ENCODE data around the gene NRL.

The NRL gene

GRCh38 chr14:24144451-24144850 is 29.7 kb upstream of the NRL start:
- DNase-seq (ENCODE audit: low spot score), result no peak

- DNase-seq (ENCODE audit: low spot score), result peak; percentile 64
Observed at GRCh38 chr14:24143511-24143910, 28.8 kb upstream of the NRL start.

DNA sequence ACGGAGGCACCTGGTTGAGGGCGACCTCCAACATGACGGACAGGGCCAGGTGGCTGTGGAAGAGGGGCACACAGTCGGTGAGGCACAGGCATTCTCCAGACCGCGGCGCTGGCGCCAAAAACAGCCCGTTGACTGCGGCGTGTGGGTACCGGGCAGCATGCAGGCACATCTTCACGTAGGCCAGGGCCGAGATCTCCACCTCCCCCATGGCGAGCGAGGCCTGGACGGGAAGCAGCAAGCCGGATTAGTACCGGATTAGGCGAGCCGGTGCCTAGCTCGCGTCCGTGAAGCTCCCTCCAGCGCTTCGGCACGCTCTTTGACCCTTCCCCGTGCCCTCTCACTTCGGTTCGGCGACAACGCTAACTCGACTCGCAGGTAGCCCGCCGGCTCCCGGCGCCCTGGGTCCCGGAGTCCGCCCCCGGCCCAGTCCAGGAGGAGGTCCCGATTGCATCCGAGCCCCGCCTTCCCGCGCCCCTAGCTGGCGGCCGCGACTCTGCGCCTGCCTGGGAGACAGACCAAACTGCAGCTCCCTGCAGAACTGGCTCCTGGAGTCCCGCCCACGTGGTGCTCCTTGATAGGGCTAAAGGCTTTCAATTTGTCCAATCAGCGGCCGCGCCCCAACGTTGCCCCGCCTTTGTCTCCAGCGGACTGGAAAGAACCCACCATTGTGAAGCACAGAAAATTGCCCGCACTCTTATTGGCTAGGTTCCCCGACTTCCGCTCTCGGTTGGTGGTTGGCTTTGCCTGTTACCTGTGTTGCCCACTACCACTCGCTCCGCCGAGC is 26.5 kb upstream of the NRL start, which contains the start of gene EMC9:
EMC9 (minus strand) TSS at position 495 of the 784 bp plus-strand sequence; CDS start at position 208, 287 bp downstream.
- DNase-seq (ENCODE audit: low spot score), result peak; percentile 99

DNA sequence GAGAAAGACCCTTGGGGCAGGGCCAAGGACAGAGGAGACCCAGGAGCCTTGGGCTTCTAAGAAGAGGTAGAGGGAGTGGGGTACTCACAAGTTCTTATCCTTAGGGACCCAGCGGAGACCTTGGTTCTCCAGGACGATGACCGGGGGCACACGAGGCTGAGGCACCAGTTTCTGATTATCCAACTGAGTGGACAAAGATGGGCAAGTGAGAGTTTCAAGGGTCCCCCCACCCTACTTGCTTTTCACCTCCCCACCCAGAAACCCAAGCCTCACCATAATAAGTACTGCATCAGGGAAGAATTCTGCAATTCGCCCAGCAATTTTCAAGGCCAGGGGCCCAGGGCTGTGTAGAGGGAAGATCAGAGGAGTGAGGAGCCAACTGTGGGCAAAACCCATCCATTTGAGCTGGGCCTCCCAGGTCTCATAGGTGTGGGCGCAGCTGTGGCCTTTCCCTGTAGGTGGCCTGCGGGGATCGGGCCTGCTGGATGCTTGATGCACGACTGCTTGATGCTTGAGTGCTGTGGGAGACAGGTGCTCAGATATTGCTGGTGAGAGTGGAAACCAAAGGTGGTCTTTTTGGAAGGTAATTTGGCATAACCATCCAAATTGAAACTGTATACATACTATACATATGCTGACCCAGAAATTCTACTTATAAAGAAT is 24.7 kb upstream of the NRL start:
- no peak for DNase-seq (ENCODE audit: low spot score)

DNA sequence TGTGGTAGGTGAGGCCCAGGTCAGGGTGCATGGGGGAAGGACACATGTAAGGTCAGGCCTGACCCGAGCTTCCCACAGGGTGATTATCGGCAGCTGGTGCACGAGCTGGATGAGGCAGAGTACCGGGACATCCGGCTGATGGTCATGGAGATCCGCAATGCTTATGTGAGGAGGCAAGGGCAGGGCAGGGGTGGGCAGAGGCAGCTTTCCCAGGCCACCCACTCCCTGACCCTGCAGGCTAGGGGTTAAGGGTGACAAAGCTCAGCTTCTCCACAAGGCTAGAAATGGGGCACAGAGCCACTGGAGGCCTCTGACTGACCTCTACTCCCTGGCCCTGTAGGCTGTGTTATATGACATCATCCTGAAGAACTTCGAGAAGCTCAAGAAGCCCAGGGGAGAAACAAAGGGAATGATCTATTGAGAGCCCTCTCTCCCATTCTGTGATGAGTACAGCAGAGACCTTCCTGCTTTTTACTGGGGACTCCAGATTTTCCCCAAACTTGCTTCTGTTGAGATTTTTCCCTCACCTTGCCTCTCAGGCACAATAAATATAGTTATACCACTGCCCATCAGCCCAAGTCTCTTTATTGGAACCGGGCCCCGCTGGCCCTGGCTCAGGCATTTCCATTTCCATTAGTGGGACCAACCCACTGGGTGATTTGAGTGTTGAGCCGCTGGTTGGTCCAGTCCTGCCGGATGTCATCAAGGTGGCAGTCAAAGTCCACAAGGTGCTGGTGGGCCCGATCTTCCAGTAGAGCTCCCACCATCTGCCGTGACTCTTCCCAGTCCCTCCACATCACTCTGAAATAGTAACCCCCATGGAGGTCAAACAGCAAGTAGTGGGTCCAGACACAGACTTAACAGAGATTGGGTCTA is 23.9 kb upstream of the NRL start:
- no peak for DNase-seq (ENCODE audit: low spot score)

DNA sequence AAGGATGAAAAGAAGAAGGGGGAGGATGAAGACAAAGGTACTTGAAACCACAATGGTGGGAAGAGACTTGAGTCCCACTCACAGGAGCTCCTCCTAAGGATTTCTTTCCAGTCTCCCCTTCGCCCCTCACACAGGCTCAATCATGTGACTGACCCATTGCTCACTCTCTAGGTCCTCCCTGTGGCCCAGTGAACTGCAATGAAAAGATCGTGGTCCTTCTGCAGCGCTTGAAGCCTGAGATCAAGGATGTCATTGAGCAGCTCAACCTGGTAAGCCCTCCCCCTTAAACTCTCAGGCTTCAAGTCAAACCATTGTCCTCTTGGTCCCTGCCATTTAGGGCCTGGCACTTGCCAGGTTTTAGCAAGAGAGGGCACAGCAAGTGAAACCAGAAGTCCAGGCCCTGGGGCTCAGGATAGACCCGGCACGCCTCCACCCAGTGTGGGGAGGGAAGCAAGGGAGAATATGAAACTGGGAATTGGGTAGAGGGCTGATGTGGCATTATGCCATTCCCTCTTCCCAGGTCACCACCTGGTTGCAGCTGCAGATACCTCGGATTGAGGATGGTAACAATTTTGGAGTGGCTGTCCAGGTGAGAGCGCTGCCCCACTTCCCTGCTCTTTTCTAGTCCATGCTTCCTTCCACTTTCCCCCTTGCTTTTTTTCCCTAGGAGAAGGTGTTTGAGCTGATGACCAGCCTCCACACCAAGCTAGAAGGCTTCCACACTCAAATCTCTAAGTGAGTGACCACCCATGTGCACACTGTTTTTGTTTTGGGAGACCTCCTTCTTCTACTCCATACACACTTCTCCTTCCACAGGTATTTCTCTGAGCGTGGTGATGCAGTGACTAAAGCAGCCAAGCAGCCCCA is 23.0 kb upstream of the NRL start:
- no peak for DNase-seq (ENCODE audit: low spot score)

DNA sequence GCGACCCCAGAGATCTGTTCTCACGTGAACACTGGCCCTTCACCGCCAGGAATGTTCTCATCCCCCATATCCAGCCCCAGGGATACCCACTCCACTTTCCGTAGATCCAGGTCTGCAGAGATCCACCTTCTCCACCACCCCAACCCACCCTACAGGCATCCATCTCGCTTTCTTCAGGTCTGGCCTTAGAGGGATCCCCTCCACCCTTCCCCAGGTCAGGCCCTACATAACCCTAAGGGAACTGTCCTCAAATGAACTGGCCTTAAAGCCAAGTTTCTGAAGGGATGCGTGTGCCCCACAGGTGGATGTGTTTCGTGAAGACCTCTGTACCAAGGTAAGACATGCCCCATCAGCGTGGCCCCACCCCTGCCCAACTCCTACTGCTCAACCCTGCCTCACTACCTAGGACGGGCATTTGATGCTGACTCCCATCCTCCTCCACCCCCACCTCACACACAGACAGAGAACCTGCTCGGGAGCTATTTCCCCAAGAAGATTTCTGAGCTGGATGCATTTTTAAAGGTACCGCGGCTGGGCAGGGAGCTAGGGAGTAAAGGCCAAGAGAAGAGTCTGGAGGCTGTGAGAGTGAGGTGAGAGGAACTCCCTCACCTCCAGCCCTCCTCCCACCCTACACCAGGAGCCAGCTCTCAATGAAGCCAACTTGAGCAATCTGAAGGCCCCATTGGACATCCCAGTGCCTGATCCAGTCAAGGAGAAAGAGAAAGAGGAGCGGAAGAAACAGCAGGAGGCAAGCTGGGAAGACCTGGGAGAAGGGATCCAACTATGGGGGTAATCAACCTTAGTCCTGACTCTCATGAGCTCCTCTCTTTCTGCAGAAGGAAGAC is 22.2 kb upstream of the NRL start:
- no peak for DNase-seq (ENCODE audit: low spot score)

GRCh38 chr14:24135834-24136683 is 21.3 kb upstream of the NRL start, which contains the start of gene PSME1:
Gene PSME1 (plus strand): TSS chr14:24136194. CDS start chr14:24136263, 69 bp downstream.
- DNase-seq (ENCODE audit: low spot score), result peak; percentile 96

- peak; percentile 22 for DNase-seq (ENCODE audit: low spot score)
Observed at GRCh38 chr14:24135584-24135833, 20.8 kb upstream of the NRL start.

DNA sequence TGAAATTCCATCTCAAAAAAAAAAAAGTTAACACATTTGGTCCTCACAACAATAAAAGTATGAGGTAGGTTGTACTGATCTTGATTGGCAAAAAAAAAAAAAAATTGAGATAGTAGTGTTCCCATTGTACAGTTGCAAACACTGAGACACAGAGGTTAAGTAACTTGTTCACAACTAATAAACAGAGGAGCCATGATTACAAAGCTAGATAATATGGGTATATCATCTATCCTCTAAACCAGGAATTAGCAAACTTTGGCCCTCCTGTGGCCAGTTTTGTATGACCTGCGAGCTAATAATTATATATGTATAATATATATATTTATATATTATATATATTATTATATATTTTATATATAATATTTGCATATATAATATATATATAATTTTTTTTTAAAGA is 19.0 kb upstream of the NRL start:
- DNase-seq (ENCODE audit: low spot score), result no peak

DNA sequence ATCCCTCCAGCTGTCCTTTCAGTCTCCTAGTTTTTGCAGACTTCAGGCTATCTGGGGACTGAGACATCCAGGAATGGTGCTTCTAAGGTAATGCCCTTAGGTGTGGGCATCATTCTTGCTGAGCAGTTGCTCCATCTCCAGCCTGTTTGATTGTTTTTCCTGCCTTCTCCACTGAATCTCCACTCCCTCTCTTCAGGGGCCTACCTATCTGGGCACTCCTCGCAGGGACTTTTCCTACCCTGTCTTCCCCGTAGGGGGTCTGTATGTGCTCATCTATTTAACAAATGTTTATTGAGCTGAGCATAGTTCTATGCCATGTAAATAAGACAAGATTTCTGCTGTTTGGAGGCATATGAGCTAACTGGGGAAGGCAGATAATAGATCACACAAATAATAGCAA is 18.2 kb upstream of the NRL start:
- DNase-seq (ENCODE audit: low spot score), result no peak

DNA sequence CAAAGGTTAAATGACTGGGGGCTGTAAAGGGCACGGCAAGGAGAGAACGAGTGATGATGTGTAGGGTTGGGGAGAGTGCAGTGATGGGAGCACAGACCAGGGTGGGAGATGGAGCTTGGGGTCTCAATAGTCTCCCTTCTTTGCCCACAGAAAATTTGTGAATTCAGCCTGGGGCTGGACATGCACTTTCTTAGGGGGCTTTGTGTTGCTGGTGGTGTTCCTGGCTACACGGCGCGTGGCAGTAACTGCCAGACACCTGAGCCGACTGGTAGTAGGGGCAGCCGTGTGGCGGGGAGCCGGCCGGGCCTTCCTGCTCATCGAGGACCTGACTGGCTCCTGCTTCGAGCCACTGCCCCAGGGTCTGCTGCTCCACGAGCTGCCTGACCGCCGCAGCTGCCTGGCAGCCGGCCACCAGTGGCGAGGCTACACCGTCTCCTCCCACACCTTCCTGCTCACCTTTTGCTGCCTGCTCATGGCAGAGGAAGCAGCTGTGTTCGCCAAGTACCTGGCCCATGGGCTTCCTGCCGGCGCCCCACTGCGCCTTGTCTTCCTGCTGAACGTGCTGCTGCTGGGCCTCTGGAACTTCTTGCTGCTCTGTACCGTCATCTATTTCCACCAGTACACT is 17.4 kb upstream of the NRL start:
- DNase-seq (ENCODE audit: low spot score), result no peak

DNA sequence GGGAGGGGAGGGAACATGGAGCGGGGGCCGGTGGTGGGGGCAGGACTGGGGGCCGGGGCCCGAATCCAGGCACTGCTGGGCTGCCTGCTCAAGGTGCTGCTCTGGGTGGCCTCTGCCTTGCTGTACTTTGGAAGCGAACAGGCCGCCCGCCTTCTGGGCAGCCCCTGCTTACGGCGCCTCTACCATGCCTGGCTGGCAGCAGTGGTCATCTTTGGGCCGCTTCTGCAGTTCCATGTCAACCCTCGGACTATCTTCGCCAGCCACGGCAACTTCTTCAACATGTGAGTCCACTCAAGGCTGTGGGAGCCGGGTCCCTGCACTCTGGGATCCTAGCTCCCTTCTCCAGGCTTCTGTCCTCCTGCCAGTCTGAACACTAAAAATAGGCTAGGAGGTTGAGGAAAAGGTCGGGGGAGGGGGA is 16.8 kb upstream of the NRL start:
- DNase-seq (ENCODE audit: low spot score), result no peak

GRCh38 chr14:24130717-24131548 is 16.2 kb upstream of the NRL start:
- no peak for DNase-seq (ENCODE audit: low spot score)

DNA sequence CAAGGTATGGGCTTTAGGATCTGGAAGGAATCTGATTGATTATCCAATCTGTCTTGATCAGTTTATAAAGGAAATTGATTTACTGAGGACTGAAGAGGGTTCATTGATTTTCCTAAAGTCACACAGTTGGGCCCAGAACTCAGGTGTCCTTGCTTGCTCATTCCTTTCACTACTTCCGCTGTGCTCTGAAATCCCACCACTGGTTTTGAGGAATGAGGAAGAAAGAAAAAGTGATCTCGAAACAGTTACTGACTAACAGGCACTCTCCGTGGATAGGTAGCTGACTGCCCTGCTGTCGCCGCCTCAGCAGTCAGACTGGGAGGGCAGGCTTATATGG is 15.6 kb upstream of the NRL start, which contains the start of gene FITM1:
FITM1 (plus strand) TSS at position 280 of the 337 bp plus-strand sequence. CDS start 905 bp downstream, outside the sequence.
- no peak for DNase-seq (ENCODE audit: low spot score)

DNA sequence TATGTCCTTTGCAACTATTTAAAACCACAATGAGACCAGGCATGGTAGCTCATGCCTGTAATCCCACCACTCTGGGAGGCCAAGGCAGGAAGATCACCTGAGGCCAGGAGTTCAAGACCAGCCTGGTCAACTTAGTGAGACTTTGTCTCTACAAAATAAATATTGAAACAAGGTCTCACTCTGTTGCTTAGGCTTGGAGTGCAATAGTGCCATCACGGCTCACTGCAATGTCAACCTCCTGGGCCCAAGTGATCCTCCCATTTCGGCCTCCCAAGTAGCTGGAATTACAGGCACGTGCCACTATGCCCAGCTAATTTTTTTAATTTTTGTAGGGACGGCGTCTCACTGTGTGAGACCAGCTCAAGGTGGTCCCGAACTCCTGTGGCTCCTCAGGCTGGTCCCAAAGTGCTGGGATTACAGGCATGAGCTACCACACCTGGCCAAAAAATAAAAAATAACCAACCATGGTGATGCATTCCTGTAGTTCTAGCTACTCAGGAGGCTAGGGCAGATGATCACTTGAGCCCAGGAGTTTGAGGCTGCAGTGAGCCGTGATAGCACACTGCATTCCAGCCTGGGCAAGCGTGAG is 14.8 kb upstream of the NRL start:
- no peak for DNase-seq (ENCODE audit: low spot score)

GRCh38 chr14:24127673-24128072 is 12.9 kb upstream of the NRL start:
- no peak for DNase-seq (ENCODE audit: low spot score)

DNA sequence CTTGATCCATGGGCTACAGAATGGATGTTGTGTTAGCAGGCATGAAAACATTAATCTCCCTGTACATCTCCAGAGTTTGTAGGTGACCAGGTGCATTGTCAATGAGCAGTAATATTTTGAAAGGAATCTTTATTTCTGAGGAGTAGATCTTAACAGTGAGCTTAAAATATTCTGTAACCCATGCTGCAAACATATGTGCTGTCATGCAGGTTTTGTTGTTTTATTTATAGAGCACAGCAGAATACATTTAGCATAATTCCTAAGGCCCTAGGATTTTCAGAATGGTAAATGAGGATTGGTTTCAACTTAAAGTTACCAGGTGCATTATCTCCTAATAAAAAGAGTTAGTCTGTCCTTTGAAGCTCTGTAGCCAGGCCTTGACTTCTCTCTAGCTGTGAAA is 12.2 kb upstream of the NRL start:
- no peak for DNase-seq (ENCODE audit: low spot score)
